Naive thymus-derived CD4-positive, alpha-beta T cell (primary cell): ENCODE results near the gene KRT80. TPM values are rescaled to one million over a fixed set of nuclear protein-coding genes. Genes with fewer than 3 reads are reported as not detected.
A peak's percentile ranks its signal among the peaks of the same experiment; 100 is the strongest.

ENCODE experiments used
- ATAC-seq: fragments of 150-1000 bp; cut with Tn5 transposase; 2 replicates; pipeline ENCODE4 v1.10.0; 2021; ENCODE audit warnings: mild to moderate bottlenecking, moderate library complexity
- CTCF ChIA-PET: fragments of 350-600 bp; sonication (Branson Sonifier 250); formaldehyde crosslinking; loops from one replicate; lab custom pipeline; 2021; ENCODE audit warnings: antibody characterized with exemption; lab: Charles Lee
- POLR2A ChIA-PET: fragments of 350-600 bp; sonication (Branson Sonifier 250); formaldehyde crosslinking; loops from one replicate; lab custom pipeline; 2021; ENCODE audit warnings: antibody characterized with exemption, inconsistent platforms; lab: Charles Lee
- DNase-seq, 9 donors: peaks; one replicate each; pipeline versions ENCODE4 v3.0.0 to v3.0.0-alpha.2; 2020 to 2022; ENCODE audit warnings: mixed read lengths in 1 of 9
- H3K27ac ChIP-seq: one replicate; pipeline ENCODE4 v1.7.0; 2013; ENCODE audit warnings: mild to moderate bottlenecking, low read depth, low read length, moderate library complexity
- H3K27me3 ChIP-seq, 2 donors: one replicate each; pipeline ENCODE4 v1.7.0; 2013; ENCODE audit warnings: low read length in 2 of 2, mild to moderate bottlenecking in 2 of 2, moderate library complexity in 2 of 2; ENCODE audit not compliant: control insufficient read depth in 2 of 2, insufficient read depth in 2 of 2
- H3K36me3 ChIP-seq, 3 experiments: 1 replicate in 2 of 3; 2 replicates in 1 of 3; pipeline ENCODE4 v1.7.0; 2013; ENCODE audit warnings: low read length in 3 of 3, mild to moderate bottlenecking in 3 of 3, moderate library complexity in 1 of 3; ENCODE audit not compliant: insufficient read depth in 3 of 3, control insufficient read depth in 2 of 3
- H3K4me1 ChIP-seq, 2 donors: one replicate each; pipeline ENCODE4 v1.7.0; 2013; ENCODE audit warnings: low read length in 2 of 2, mild to moderate bottlenecking in 2 of 2, moderate library complexity in 1 of 2; ENCODE audit not compliant: control insufficient read depth in 2 of 2, insufficient read depth in 2 of 2
- H3K4me3 ChIP-seq: 2 replicates; pipeline ENCODE4 v1.7.0; 2013; ENCODE audit warnings: mild to moderate bottlenecking, low read length
- H3K9me3 ChIP-seq, 3 experiments: 1 replicate in 2 of 3; 2 replicates in 1 of 3; pipeline ENCODE4 v1.7.0; 2013; ENCODE audit warnings: low read length in 3 of 3; ENCODE audit not compliant: control insufficient read depth in 2 of 3
- H3K27ac Mint-ChIP-seq, 9 donors: one replicate each; pipeline ENCODE4 v1.8.0; 2020 to 2022; ENCODE audit warnings: mixed read lengths in 9 of 9, mild to moderate bottlenecking in 8 of 9, moderate library complexity in 5 of 9, inconsistent platforms in 2 of 9
- H3K27me3 Mint-ChIP-seq, 5 donors: one replicate each; pipeline ENCODE4 v1.8.0; 2021 to 2022; ENCODE audit warnings: mixed read lengths in 5 of 5, mild to moderate bottlenecking in 1 of 5
- H3K36me3 Mint-ChIP-seq, 5 donors: one replicate each; pipeline ENCODE4 v1.8.0; 2020 to 2022; ENCODE audit warnings: mixed read lengths in 5 of 5, mild to moderate bottlenecking in 3 of 5, inconsistent platforms in 1 of 5
- H3K4me1 Mint-ChIP-seq, 7 donors: one replicate each; pipeline ENCODE4 v1.8.0; 2020 to 2022; ENCODE audit warnings: mixed read lengths in 7 of 7, mild to moderate bottlenecking in 3 of 7, inconsistent platforms in 1 of 7
- H3K4me3 Mint-ChIP-seq, 10 donors: one replicate each; pipeline ENCODE4 v1.8.0; 2020 to 2022; ENCODE audit warnings: mild to moderate bottlenecking in 10 of 10, mixed read lengths in 10 of 10, moderate library complexity in 6 of 10, inconsistent platforms in 2 of 10
- H3K9me3 Mint-ChIP-seq, 11 donors: one replicate each; pipeline ENCODE4 v1.8.0; 2020 to 2022; ENCODE audit warnings: mixed read lengths in 11 of 11, mild to moderate bottlenecking in 4 of 11, inconsistent platforms in 1 of 11, moderate library complexity in 1 of 11
- intact Hi-C, 2 donors: fragments of 100-400 bp; cut with micrococcal nuclease; formaldehyde crosslinking; loops; one replicate each; pipeline ENCODE4 v1.15.1; 2023
- polyA plus RNA-seq, 2 donors: library from polyadenylated mRNA; unstranded; fragments of 300-500 nt; fragmentation: Illumina TruSeq; gene quantifications; one replicate each; pipeline ENCODE4 v1.2.3, GENCODE V29; 2021
- total RNA-seq, 6 experiments: library from RNA in 5 of 6; stranded (reverse) in 5 of 6; gene quantifications; 1 replicate in 5 of 6; 2 replicates in 1 of 6; pipeline ENCODE4 v1.2.3 and lab custom pipeline; 2021 to 2026

KRT80 gene
- total and polyA plus RNA-seq, 7 experiments from 2014 or later: 0.12 TPM; not detected in 6

- Histone ChIP-seq H3K27me3 (no peaks in the 10 kb centered on the region), H3K4me1 (no peaks in the 10 kb centered on the region), H3K9me3 (no peaks in the 10 kb centered on the region), H3K27ac (no peak overlapping the region), H3K36me3 (no peaks in the 10 kb centered on the region), H3K4me3 (no peak overlapping the region)
- Mint-ChIP-seq H3K27me3 (peaks cover 13 to 39% (median 22%) of the 10 kb centered on the region in 5 donors), H3K4me3 (no peak overlapping the region), H3K4me1 (peaks cover 0 to 14% (median 3%) of the 10 kb centered on the region in 7 donors), H3K27ac (no peak overlapping the region), H3K9me3 (no peaks in the 10 kb centered on the region), H3K36me3 (no peaks in the 10 kb centered on the region)
- no peak for DNase-seq
- no peak for ATAC-seq
- ChIA-PET POLR2A (interaction anchor here (0.6 kb wide), 1 partner anchor 62 kb away, joined by 3 read pairs; no protein-coding TSS in a partner anchor), CTCF (no interaction called here)
- intact Hi-C loops: no loop called here
Observed at GRCh38 chr12:52217223-52217622, 25.4 kb upstream of the KRT80 start.

- H3K4me3 Mint-ChIP-seq: no peak overlapping the region
- no peaks in the 10 kb centered on the region for H3K36me3 ChIP-seq
- peaks cover 0 to 10% (median 3%) of the 10 kb centered on the region in 7 donors for H3K4me1 Mint-ChIP-seq
- no peak overlapping the region for H3K4me3 ChIP-seq
- H3K27ac Mint-ChIP-seq: no peak overlapping the region
- H3K4me1 ChIP-seq: no peaks in the 10 kb centered on the region
- no peak overlapping the region for H3K27ac ChIP-seq
- intact Hi-C loops: no loop called here
- H3K9me3 Mint-ChIP-seq: no peaks in the 10 kb centered on the region
- ChIA-PET POLR2A (interaction anchor here (0.6 kb wide), 1 partner anchor 62 kb away, joined by 3 read pairs; no protein-coding TSS in a partner anchor), CTCF (no interaction called here)
- H3K36me3 Mint-ChIP-seq: no peaks in the 10 kb centered on the region
- no peaks in the 10 kb centered on the region for H3K27me3 ChIP-seq
- ATAC-seq (no peak), DNase-seq (no peak)
- H3K27me3 Mint-ChIP-seq: peaks cover 12 to 35% (median 22%) of the 10 kb centered on the region in 5 donors
- no peaks in the 10 kb centered on the region for H3K9me3 ChIP-seq
Observed at GRCh38 chr12:52216807-52217206, 25.0 kb upstream of the KRT80 start.

- no peak overlapping the region for H3K27ac ChIP-seq
- no peaks in the 10 kb centered on the region for H3K4me1 ChIP-seq
- ChIA-PET CTCF (no interaction called here), POLR2A (no interaction called here)
- peaks cover 0 to 6% (median 3%) of the 10 kb centered on the region in 7 donors for H3K4me1 Mint-ChIP-seq
- no peak overlapping the region for H3K27ac Mint-ChIP-seq
- H3K27me3 ChIP-seq: no peaks in the 10 kb centered on the region
- no peak overlapping the region for H3K4me3 ChIP-seq
- no peaks in the 10 kb centered on the region for H3K36me3 Mint-ChIP-seq
- intact Hi-C loops: no loop called here
- H3K9me3 Mint-ChIP-seq: no peaks in the 10 kb centered on the region
- H3K9me3 ChIP-seq: no peaks in the 10 kb centered on the region
- peaks cover 12 to 31% (median 15%) of the 10 kb centered on the region in 5 donors for H3K27me3 Mint-ChIP-seq
- ATAC-seq (no peak), DNase-seq (no peak)
- H3K36me3 ChIP-seq: no peaks in the 10 kb centered on the region
- H3K4me3 Mint-ChIP-seq: no peak overlapping the region
Observed at GRCh38 chr12:52216100-52216499, 24.3 kb upstream of the KRT80 start.

DNA sequence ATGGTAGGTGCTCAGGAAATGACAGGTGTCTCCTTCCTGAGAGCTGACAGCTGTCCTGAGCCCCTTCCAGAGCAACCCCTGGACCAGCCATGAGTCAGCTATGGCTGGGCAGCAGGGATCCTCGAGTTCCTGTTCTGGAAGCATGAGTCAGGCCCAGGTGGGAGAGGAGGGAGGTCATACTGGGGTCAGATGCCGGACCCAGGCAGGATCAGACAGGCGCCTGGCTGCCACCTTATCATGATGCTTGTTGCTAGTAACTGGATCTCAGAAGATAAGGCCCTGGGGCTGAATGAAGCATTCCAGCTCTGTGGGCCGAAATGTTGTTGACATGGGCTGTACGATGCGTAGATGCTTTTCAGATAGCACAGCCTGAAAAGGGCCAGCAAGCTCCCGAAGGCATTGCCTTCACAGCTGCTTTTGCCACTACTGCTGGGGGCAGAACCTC is 23.8 kb upstream of the KRT80 start:
- peaks cover 0 to 6% (median 3%) of the 10 kb centered on the region in 7 donors for H3K4me1 Mint-ChIP-seq
- no peaks in the 10 kb centered on the region for H3K4me1 ChIP-seq
- H3K9me3 Mint-ChIP-seq: no peaks in the 10 kb centered on the region
- POLR2A ChIA-PET: no interaction called here
- H3K27ac ChIP-seq: no peak overlapping the region
- H3K4me3 Mint-ChIP-seq: no peak overlapping the region
- CTCF ChIA-PET: no interaction called here
- H3K27me3 Mint-ChIP-seq: peaks cover 9 to 30% (median 12%) of the 10 kb centered on the region in 5 donors
- no peak overlapping the region for H3K4me3 ChIP-seq
- H3K27ac Mint-ChIP-seq: no peak overlapping the region
- no peaks in the 10 kb centered on the region for H3K27me3 ChIP-seq
- no peaks in the 10 kb centered on the region for H3K36me3 Mint-ChIP-seq
- intact Hi-C loops: no loop called here
- H3K9me3 ChIP-seq: no peaks in the 10 kb centered on the region
- DNase-seq (no peak), ATAC-seq (no peak)
- no peaks in the 10 kb centered on the region for H3K36me3 ChIP-seq

DNA sequence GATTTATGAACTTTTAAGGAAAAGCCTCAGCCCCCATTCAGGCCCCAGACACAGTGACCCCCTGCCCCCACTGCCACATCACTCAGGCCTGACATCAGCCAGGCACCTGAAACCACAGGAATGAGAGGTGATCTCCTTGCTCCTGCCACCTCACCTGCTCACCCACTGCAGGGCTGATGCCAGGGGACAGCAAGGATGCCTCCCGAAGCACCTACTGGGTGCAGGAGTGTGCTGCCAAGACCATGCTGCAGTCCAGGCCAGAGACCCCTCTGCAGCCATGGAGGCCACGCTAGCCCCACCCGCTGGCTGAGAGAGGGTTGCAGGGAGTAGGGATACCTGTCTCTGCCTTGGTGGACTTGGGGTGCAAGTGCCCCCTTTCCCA is 22.6 kb upstream of the KRT80 start:
- peaks cover 0 to 27% (median 4%) of the 10 kb centered on the region in 5 donors for H3K27me3 Mint-ChIP-seq
- no peaks in the 10 kb centered on the region for H3K36me3 ChIP-seq
- H3K27ac Mint-ChIP-seq: no peak overlapping the region
- CTCF ChIA-PET: no interaction called here
- peaks cover 0 to 6% (median 4%) of the 10 kb centered on the region in 7 donors for H3K4me1 Mint-ChIP-seq
- POLR2A ChIA-PET: no interaction called here
- no peak for ATAC-seq
- DNase-seq: peak in 1 of 9 donors; percentile 7
- no peaks in the 10 kb centered on the region for H3K27me3 ChIP-seq
- H3K27ac ChIP-seq: no peak overlapping the region
- H3K9me3 ChIP-seq: no peaks in the 10 kb centered on the region
- H3K36me3 Mint-ChIP-seq: no peaks in the 10 kb centered on the region
- no peaks in the 10 kb centered on the region for H3K4me1 ChIP-seq
- no peak overlapping the region for H3K4me3 ChIP-seq
- no peak overlapping the region for H3K4me3 Mint-ChIP-seq
- no peaks in the 10 kb centered on the region for H3K9me3 Mint-ChIP-seq
- intact Hi-C loops: no loop called here

- intact Hi-C loops: loop anchor here in 1 of 2 donors (1.0 kb wide), 1 partner anchor 61 kb away; no protein-coding TSS in a partner anchor
- H3K36me3 ChIP-seq: no peaks in the 10 kb centered on the region
- Mint-ChIP-seq H3K27ac (no peak overlapping the region), H3K4me1 (peaks cover 0 to 6% (median 4%) of the 10 kb centered on the region in 7 donors), H3K9me3 (no peaks in the 10 kb centered on the region), H3K27me3 (peaks cover 0 to 29% (median 2%) of the 10 kb centered on the region in 5 donors), H3K36me3 (no peaks in the 10 kb centered on the region), H3K4me3 (no peak overlapping the region)
- H3K27ac ChIP-seq: no peak overlapping the region
- H3K4me1 ChIP-seq: no peaks in the 10 kb centered on the region
- no peaks in the 10 kb centered on the region for H3K9me3 ChIP-seq
- POLR2A ChIA-PET: no interaction called here
- no peaks in the 10 kb centered on the region for H3K27me3 ChIP-seq
- H3K4me3 ChIP-seq: no peak overlapping the region
- peak; percentile 86 for ATAC-seq
- CTCF ChIA-PET: interaction anchor here (0.7 to 1.3 kb wide), 4 partner anchors 57 to 287 kb away, joined by 3 to 4 read pairs (median 3); no protein-coding TSS in a partner anchor
- DNase-seq: peak in 7 of 9 donors; percentile 14 to 71 (median 29)
Observed at GRCh38 chr12:52213564-52214420, 22.0 kb upstream of the KRT80 start.
